Neural cell (in vitro differentiated cells): Measurements from ENCODE around the gene CD180. TPM values are rescaled to one million over a fixed set of nuclear protein-coding genes. Genes with fewer than 3 reads are reported as not detected.

Experiments used
- H2AFZ ChIP-seq: fragments of 200-600, 300-800 bp; sonication (generic), shearing (Covaris generic); 2 replicates; pipeline ENCODE4 v1.6.0; 2014; ENCODE audit warnings: low read depth, mild to moderate bottlenecking, antibody characterized with exemption, low read length, moderate library complexity
- H3F3A ChIP-seq: fragments of 200-600 bp; shearing (Covaris generic); 2 replicates; pipeline ENCODE4 v1.6.1; 2016; ENCODE audit warnings: mild to moderate bottlenecking, moderate library complexity, mixed read lengths, antibody characterized with exemption, low read length; ENCODE audit not compliant: insufficient read depth, poor library complexity, severe bottlenecking
- H3K27ac ChIP-seq: fragments of 200-600, 300-800 bp; sonication (generic), shearing (Covaris generic); 2 replicates; pipeline ENCODE4 v1.5.1; 2014; ENCODE audit warnings: mild to moderate bottlenecking, low read length, moderate library complexity
- H3K27me3 ChIP-seq: fragments of 300-800, 200-600 bp; sonication (generic), shearing (Covaris generic); 2 replicates; pipeline ENCODE4 v1.6.0; 2014; ENCODE audit warnings: mild to moderate bottlenecking, low read depth, low read length, moderate library complexity; ENCODE audit not compliant: insufficient read depth
- H3K36me3 ChIP-seq: fragments of 300-800, 200-600 bp; sonication (generic), shearing (Covaris generic); 2 replicates; pipeline ENCODE4 v1.5.1; 2014; ENCODE audit warnings: mild to moderate bottlenecking, antibody characterized with exemption, low read length, moderate library complexity; ENCODE audit not compliant: insufficient read depth
- H3K4me2 ChIP-seq: fragments of 300-800, 200-600 bp; sonication (generic), shearing (Covaris generic); 2 replicates; pipeline ENCODE4 v1.6.0; 2014; ENCODE audit warnings: mild to moderate bottlenecking, low read length
- H3K4me3 ChIP-seq: fragments of 300-800, 200-600 bp; sonication (generic), shearing (Covaris generic); 2 replicates; pipeline ENCODE4 v1.5.1; 2014; ENCODE audit warnings: mild to moderate bottlenecking, low read length, moderate library complexity
- H3K79me2 ChIP-seq: fragments of 200-600 bp; shearing (Covaris generic); replicated peaks from 2 replicates; pipeline ENCODE4 v1.6.0; 2014; ENCODE audit warnings: mild to moderate bottlenecking, low read length, moderate library complexity; ENCODE audit not compliant: insufficient read depth
- H3K9ac ChIP-seq: fragments of 300-800, 200-600 bp; sonication (generic), shearing (Covaris generic); 2 replicates; pipeline ENCODE4 v1.6.1; 2016; ENCODE audit warnings: mild to moderate bottlenecking, low read length, mixed read lengths
- H3K9me2 ChIP-seq: fragments of 200-600 bp; shearing (Covaris generic); 2 replicates; pipeline ENCODE4 v1.6.1; 2016; ENCODE audit warnings: mild to moderate bottlenecking, low read length, mixed read lengths; ENCODE audit not compliant: insufficient read depth
- H3K9me3 ChIP-seq: fragments of 200-600, 300-800 bp; sonication (generic), shearing (Covaris generic); 2 replicates; pipeline ENCODE4 v1.6.1; 2016; ENCODE audit warnings: mild to moderate bottlenecking, mixed run types, low read length, moderate library complexity, mixed read lengths
- H4K20me1 ChIP-seq: fragments of 200-600 bp; shearing (Covaris generic); 2 replicates; pipeline ENCODE4 v1.6.1; 2016; ENCODE audit warnings: mild to moderate bottlenecking, mixed run types; ENCODE audit not compliant: insufficient read depth
- EZH2 ChIP-seq: fragments of 200-600, 300-800 bp; shearing (Covaris generic), sonication (generic); IDR thresholded peaks from 2 replicates; pipeline ENCODE4 v1.6.1; 2014; ENCODE audit warnings: antibody characterized with exemption, low read length, borderline replicate concordance, mild to moderate bottlenecking; ENCODE audit not compliant: insufficient read depth, poor library complexity, severe bottlenecking
- MXI1 ChIP-seq: fragments of 450-650 bp; conservative IDR thresholded peaks from 2 replicates; pipeline ENCODE4 v1.6.1; 2014; ENCODE audit warnings: antibody characterized with exemption, mild to moderate bottlenecking; ENCODE audit not compliant: poor library complexity, severe bottlenecking
- POLR2AphosphoS5 ChIP-seq: IDR thresholded peaks from 2 replicates; pipeline ENCODE4 v1.6.1; 2012
- RAD21 ChIP-seq: fragments of 450-650 bp; conservative IDR thresholded peaks from 2 replicates; pipeline ENCODE4 v1.6.1; 2014; ENCODE audit warnings: antibody characterized with exemption, mild to moderate bottlenecking, moderate library complexity
- TAF1 ChIP-seq: IDR thresholded peaks from 2 replicates; pipeline ENCODE4 v1.6.1; 2012; ENCODE audit warnings: low read depth
- polyA plus RNA-seq: library from polyadenylated mRNA; depleted of rRNA; stranded (reverse); fragments of >200 nt; gene quantifications from 2 replicates; pipeline ENCODE4 v1.2.3, GENCODE V29; 2014
- TF ChIP-seq, protein P1 (sequence below): IDR thresholded peaks from 2 replicates; pipeline ENCODE4 v1.6.1; 2012; ENCODE audit warnings: borderline replicate concordance
- TF ChIP-seq, protein P2 (sequence below): fragments of 450-650 bp; IDR thresholded peaks from 2 replicates; pipeline ENCODE4 v1.5.1; 2014; ENCODE audit warnings: antibody characterized with exemption, mild to moderate bottlenecking, moderate library complexity; ENCODE audit not compliant: poor library complexity, severe bottlenecking

Gene CD180
- polyA plus RNA-seq, 1 donor from 2014 or later: not detected

- Histone ChIP-seq H3K9me3 (peaks cover 3% of the 10 kb centered on the region), H2AFZ (no peak overlapping the region), H3K36me3 (no peaks in the 10 kb centered on the region), H3K79me2 (no peaks in the 10 kb centered on the region), H3K4me2 (no peak overlapping the region), H3K27me3 (no peaks in the 10 kb centered on the region), H3F3A (no peaks in the 10 kb centered on the region), H3K9me2 (no peaks in the 10 kb centered on the region), H4K20me1 (no peaks in the 10 kb centered on the region), H3K9ac (no peak overlapping the region), H3K4me3 (no peak overlapping the region), H3K27ac (no peak overlapping the region)
- TF ChIP-seq, protein P1, sequence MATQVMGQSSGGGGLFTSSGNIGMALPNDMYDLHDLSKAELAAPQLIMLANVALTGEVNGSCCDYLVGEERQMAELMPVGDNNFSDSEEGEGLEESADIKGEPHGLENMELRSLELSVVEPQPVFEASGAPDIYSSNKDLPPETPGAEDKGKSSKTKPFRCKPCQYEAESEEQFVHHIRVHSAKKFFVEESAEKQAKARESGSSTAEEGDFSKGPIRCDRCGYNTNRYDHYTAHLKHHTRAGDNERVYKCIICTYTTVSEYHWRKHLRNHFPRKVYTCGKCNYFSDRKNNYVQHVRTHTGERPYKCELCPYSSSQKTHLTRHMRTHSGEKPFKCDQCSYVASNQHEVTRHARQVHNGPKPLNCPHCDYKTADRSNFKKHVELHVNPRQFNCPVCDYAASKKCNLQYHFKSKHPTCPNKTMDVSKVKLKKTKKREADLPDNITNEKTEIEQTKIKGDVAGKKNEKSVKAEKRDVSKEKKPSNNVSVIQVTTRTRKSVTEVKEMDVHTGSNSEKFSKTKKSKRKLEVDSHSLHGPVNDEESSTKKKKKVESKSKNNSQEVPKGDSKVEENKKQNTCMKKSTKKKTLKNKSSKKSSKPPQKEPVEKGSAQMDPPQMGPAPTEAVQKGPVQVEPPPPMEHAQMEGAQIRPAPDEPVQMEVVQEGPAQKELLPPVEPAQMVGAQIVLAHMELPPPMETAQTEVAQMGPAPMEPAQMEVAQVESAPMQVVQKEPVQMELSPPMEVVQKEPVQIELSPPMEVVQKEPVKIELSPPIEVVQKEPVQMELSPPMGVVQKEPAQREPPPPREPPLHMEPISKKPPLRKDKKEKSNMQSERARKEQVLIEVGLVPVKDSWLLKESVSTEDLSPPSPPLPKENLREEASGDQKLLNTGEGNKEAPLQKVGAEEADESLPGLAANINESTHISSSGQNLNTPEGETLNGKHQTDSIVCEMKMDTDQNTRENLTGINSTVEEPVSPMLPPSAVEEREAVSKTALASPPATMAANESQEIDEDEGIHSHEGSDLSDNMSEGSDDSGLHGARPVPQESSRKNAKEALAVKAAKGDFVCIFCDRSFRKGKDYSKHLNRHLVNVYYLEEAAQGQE: no peak
- no peak for TF ChIP-seq TAF1
- TF ChIP-seq, protein P2, sequence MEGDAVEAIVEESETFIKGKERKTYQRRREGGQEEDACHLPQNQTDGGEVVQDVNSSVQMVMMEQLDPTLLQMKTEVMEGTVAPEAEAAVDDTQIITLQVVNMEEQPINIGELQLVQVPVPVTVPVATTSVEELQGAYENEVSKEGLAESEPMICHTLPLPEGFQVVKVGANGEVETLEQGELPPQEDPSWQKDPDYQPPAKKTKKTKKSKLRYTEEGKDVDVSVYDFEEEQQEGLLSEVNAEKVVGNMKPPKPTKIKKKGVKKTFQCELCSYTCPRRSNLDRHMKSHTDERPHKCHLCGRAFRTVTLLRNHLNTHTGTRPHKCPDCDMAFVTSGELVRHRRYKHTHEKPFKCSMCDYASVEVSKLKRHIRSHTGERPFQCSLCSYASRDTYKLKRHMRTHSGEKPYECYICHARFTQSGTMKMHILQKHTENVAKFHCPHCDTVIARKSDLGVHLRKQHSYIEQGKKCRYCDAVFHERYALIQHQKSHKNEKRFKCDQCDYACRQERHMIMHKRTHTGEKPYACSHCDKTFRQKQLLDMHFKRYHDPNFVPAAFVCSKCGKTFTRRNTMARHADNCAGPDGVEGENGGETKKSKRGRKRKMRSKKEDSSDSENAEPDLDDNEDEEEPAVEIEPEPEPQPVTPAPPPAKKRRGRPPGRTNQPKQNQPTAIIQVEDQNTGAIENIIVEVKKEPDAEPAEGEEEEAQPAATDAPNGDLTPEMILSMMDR: no peak
- no peak for TF ChIP-seq MXI1
- TF ChIP-seq EZH2: no peak
- no peak for TF ChIP-seq RAD21
- no peak for TF ChIP-seq POLR2AphosphoS5
These were observed 937 bp upstream of the CD180 start for GRCh38 chr5:67197536-67197935.

DNA sequence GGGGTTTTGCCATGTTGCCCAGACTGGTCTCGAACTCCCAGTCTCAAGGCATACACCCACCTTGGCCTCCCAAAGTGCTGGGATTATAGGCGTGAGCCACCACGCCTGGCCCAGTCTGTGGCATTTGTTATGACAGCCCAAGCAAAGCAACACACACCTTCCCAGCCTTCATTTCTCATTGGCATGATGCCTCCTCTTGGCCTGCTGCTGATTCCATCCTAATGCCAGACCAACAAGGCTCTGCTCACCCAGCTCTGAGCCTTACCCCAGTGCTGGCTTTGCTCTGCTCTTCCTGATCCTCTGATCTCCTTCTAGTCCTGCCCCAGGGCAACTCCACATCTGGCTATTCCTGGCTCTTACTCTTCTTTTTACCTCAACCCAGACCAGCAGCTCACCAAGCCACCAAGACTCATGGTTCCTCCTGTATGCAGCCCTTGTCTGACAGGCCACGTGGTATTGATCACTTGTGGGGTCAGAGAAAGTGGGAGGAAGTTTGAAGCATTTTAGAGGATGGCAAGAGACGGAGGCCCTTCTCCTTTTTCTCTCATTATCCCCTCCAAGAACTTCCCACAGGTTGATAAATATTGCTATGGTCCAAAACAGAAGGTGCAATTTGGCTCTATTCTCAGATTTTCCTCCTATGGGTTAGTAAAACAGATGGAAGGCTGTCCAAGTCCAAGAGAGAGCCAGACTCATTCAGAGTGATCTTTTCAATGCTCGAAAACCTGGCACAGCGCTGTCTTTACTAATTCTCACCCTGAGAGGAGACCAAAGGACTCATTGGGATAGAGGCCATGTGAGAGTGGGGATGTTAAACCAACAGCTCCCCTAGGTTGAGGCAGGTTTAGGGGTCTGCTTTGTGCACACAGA lies 958 bp downstream of the CD180 start:
- Histone ChIP-seq H3K4me3 (no peak overlapping the region), H4K20me1 (no peaks in the 10 kb centered on the region), H3K9me2 (no peaks in the 10 kb centered on the region), H3K9me3 (no peaks in the 10 kb centered on the region), H3K36me3 (no peaks in the 10 kb centered on the region), H3K79me2 (no peaks in the 10 kb centered on the region), H3K9ac (no peak overlapping the region), H2AFZ (no peak overlapping the region), H3K27me3 (no peaks in the 10 kb centered on the region), H3K4me2 (no peak overlapping the region), H3K27ac (no peak overlapping the region), H3F3A (no peaks in the 10 kb centered on the region)
- TF ChIP-seq EZH2 (no peak), MXI1 (no peak), RAD21 (no peak)
- TF ChIP-seq, protein P2: no peak
